Tongue (tissue), 2 donors: ENCODE data around the gene INPP1. TPM values are rescaled to one million over a fixed set of nuclear protein-coding genes. Genes with fewer than 3 reads are reported as not detected.
A peak's percentile ranks its signal among the peaks of the same experiment; 100 is the strongest.

Experiments used
- DNase-seq: peaks from one replicate; pipeline ENCODE4 v3.0.0-alpha.2; 2015
- total RNA-seq: library from RNA; depleted of rRNA; stranded (reverse); fragments of >200 nt; gene quantifications from one replicate; pipeline ENCODE4 v1.2.3, GENCODE V29; 2014

Gene INPP1
- total RNA-seq, 1 donor from 2014 or later, result 16.7 TPM

DNA sequence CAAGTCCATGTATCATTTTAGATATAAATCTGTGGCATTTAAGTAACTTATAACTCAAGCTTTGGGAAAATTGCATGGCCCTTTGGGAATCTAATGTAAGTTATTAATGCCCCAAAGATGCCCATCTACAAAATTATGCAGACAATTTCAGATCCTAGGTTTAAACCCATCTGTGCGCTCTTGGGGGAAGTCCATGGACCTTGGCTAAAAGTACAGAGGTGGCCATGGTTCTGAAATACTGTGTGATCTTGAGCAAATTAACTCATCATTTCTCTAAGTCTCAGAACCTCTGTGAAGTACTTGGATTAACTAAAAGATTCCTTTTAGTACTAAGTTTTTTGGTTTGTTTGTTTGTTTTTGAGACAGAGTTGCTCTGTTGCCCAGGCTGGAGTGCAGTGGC lies 19.5 kb downstream of the INPP1 start:
- DNase-seq, result no peak

DNA sequence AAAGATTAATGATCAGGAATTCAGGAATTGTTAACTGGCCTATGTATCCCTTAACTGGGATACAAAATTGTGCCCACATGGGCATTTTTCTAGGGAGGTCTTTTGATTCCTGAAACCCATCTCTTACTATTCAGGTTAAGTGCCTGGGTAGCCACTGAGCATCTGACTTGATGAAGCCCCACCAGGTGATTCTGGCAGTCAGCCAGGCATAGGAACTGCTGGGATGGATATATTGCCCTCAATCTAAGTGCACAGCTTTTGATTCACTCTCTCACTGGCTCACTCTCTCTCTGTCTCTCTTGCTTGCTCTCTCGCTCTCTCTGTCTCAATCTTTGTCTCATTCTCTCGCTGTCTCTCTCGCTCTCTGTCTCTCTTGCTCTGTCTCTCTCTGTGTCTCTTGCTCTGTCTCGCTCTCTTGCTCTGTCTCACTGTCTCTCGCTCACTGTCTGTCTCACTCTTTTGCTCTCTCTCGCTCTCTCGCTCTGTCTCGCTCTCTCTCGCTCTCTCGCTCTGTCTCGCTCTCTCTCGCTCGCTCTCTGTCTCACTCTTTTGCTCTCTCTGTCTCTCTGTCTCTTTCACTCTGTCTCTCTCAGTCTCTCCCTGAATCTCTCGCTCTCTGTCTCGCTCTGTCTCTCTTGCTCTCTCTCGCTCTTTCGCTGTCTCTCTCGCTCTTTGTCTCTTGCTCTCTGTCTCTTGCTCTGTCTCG lies 22.3 kb downstream of the INPP1 start:
- DNase-seq, result no peak

DNA sequence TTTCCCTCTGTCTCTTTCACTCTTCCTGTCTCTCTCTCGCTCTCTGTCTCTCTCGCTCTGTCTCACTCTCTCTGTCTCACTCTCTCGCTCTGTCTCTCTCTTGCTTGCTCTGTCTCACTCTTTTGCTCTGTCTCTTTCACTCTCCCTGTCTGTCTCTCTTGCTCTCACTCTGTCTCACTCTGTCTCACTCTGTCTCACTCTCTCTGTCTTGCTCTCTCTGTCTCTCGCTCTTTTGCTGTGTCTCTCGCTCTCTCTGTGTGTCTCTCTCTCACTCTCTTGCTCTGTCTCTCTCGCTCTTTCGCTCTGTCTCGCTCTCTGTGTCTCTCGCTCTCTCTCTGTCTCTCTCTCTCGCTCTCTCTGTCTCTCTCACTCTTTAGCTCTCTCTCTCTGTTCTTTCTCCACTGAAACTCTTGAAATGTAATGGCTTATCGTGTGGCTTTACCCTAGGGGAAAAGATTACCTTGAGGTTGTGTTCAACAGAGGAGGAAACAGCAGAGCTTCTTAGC lies 22.9 kb downstream of the INPP1 start:
- no peak for DNase-seq

DNA sequence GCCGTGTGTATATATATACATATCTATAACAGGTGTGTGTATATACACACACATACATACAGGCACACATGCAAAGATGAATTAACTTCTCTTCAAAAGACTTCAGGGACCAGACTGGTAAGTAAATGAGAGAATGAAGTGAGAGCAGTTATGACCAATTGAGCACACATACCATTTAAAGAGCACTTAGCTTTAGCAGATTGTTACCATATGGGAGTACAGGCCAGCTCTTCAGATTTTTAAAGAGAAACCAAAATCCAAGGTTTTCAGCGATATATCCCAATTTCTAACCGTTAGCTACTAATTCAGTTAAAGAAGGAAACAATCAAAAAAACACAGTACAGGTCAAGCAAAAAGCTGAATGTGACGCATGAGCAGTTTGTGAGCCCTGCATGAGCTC lies 23.7 kb downstream of the INPP1 start:
- no peak for DNase-seq

DNA sequence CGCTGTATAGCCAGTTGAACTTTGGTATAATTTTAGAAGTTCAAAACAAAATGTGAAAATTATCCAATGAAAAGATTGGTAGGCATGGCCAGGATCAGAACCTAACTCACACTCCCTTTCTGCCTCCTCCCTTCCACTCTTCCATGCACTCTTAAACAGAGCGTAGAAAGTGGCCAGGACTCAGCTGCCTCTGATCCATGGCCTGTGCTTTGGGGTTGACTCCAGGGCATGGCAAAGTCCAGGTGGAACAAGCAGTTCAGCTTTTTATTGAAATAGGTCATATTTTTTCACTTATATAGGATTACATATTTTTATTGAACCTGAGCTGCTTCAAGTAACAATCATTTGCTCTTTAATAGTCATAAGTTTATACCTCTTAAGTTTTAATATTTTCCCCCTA lies 26.2 kb downstream of the INPP1 start:
- no peak for DNase-seq

DNA sequence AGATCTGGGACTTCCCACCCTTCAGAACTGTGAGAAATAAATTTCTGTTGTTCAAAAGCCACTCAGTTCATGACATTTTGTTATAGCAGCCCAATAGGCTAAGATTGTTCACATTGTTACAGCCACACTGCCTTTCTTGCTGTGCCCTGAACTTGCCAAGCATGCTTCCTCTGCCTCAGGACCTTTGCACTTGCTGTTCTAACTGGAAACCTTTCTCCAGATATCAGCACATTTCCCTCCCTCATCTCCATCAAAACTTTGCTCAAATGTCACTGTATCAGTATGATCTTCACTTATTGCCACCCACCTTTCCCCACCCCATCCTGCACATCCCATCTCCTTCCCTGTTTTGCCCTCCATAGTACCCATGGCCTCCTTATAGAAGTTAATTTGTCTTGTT lies 32.7 kb downstream of the INPP1 start:
- no peak for DNase-seq

DNA sequence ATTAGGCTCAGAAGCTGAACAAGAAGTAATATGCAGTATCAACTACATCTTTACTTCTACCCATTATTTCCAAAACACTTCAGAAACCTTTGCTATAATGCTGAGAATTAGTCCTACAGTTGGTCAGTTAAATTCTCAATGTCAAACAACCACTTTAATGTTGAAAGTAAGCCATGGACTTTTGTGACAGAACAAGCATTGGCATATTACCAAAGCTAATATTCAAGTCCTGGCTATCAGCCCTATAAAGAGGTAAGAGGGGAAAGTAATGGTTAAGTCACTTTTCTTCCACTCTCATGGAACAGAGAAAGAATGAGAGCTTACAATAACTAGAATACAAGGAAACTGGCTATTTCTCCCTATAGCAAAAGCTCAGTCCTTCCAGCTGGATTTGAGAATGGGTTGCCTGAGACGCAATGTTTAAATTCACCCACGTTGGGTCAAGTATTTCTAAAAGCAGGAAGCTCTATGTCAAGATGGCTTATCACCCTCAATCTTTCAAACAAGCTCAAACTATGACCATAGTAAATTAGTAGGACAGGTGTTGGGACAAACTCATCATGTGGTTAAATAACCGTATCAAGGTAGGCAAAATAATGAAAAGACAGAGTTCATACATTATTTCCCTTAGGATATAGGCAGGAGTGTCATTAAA lies 33.3 kb downstream of the INPP1 start:
- DNase-seq, result no peak

DNA sequence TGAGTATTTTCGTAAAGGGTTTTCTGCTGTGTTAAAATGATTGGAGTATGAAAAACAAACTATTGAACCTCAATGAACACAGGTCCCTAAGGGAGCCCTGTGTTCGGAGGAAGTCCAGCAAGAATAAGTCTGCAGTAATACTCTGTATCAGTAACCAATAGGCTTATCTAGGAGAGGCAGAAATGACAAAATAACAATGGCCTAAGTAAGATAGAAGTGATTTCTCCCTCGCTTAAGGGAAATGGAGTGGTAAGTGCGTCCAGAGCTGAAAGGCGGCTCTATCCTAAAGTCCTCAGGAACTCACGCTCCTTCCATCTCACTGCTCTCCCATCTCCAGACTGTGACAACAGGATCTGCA lies 35.5 kb downstream of the INPP1 start:
- DNase-seq, result no peak

DNA sequence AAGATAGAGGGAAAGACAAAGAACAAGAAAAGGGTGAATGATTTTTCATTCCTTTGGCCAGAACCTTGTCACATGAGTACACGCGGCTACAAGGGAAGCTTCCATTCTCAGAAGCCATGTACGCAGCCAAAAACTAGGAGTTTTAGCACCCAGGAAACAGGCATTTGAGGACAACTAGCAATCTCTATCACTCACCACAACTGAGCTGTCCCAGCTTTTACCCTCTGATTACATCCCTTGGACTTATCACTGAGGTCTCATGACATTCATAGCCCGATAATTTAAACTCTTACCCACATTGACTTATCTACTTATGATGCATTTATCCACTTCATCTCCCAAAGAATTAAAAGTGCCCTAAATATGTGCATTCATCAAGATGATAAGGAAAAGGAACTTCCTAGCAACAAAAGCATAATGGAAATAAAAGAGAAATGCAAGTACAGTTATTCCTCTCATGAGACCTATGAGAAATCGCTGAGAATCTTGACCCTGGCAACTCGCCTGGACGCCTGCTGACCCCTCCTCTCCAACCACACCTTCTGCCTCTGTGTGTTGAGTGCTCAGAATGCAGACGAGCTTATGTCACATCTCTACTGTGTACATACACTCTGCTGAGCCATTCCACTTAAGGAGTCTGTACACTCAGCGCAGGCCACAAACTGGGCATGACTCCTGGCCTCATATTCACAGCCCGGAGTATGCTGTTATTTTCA lies 36.0 kb downstream of the INPP1 start:
- peak; percentile 18 for DNase-seq

DNA sequence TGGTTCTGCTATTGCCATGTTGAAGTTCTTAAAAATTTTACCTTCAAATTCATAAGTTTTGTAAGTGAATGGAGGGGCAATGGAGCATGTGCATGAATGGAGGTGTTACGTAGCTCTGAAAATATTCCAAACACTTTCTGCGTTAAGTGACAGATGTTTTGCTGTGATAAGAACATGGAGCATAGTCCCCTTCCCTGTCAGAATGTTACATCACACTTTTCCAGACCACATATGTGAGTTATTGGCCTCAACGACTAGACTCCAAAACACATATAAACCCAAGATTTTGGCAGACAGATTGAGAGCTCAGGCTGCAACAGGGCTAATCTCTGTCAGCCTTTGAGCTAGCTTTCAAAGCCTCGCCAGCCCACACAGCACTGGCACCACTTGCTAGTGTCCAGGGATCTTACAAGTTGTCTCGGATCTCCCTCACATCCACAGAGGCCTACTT lies 37.6 kb downstream of the INPP1 start:
- no peak for DNase-seq

DNA sequence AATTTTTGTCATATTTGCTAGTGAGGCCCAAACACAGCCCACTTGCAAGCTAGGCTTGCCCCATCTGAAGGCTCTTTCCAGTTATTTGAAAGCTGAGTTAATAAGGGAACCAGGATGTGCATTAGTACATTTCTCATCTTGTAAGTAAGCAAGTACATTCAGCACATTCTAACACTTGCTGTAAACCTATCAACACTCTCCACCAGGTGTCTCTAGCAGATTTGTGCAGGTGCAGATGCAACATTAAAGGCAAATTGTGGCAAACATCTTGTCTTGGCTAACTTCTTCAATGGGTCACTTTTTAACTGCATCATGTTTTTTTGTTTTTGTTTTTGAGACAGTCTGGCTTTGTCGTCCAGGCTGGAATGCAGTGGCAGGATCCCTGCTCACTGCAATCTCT lies 39.5 kb downstream of the INPP1 start:
- peak; percentile 71 for DNase-seq

DNA sequence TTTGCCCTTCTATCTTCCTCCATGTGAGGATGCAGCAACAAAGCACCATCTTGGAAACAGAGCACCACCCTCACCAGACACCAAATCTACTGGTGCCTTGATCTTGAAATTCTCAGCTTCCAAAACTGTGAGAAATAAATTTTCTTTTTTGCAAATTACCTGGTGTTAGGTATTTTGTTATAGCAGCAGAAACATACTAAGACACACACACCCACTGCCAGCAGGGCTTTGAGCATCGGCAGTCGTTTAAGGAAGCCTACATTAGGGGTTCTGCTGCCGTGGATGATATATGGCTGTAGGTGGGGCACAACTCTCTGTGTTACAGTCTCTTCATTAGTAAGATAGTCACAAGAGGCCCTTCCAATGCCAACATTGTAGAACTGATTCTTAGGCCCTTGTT lies 44.0 kb downstream of the INPP1 start:
- no peak for DNase-seq

DNA sequence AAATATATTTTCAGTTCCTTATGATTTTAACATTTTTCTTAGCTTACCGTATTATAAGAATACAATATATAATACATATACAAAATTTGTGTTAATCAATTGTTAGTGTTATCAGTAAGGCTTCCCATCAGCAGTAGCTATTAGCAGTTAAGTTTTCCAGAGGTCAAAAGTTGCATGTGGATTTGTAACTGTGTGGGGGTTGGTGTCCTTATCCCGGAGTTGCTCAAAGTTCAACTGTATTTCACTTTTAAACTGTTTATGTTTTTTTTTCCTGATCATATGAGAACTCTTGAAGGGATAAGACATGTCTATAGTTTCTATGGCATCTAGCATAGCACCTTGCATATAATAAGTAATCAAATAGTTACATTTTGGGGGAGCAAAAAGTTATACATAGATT lies 52.9 kb downstream of the INPP1 start:
- DNase-seq, result no peak

DNA sequence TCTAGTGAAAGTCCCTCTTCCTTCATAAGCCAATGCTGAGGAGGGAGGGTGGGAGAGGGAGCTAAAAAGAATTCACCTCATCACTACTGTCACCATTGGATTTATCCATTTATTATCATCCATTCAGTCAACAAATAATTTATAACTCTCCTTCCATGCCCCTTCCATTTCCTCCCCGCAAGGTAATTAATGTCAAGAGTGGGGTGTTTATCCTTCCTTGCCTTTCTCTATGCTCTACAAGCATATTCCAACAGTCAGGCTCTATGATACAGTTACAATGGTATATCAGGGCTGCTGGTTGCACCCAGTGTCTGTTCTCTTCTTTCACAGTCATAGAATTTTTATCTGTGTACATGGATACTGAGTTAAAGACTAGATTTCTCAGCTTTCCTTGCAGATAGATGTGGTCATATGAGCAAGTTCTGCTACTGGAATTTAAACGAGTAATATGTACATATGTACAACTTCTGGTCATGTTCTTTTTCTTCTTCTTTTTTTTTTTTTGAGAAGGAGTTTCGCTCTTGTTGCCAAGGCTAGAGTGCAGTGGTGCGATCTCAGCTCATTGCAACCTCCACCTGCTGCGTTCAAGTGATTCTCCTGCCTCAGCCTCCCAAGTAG lies 59.7 kb downstream of the INPP1 start:
- no peak for DNase-seq

DNA sequence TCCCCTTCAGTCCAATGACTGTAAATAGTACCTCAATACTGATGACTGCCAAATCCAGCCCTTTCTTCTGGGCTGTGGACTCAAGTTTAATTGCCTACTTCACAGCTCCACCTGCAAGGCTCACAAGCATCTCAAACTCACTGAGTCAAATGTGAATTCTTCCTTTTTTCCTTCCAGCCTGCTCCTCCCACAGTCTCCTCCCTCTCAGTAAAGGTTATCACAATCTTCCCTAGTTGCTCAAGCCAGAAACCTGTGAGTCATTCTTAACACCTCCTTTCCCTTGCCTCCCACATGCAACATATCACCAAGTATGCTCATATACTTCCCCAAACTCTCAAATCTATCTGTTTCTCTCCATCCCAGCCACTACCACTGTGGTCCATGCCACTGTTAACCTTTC lies 61.1 kb downstream of the INPP1 start:
- no peak for DNase-seq

DNA sequence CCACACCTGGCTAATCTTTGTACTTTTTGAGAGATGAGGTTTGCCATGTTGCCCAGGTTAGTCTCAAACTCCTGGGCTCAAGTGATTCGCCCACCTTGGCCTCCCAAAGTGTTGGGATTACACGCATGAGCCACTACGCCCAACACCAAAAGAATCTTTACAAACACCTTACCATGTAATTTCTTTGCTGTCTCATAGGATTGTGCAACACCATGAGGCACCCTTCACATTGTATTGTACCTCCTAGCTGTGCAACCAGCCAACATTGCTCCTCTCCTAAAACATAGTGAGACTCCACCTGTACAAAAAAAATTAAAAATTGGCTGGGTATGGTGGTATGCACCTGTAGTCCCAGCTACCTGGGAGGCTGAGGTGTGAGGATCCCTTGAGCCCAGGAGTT lies 61.7 kb downstream of the INPP1 start:
- DNase-seq, result no peak

DNA sequence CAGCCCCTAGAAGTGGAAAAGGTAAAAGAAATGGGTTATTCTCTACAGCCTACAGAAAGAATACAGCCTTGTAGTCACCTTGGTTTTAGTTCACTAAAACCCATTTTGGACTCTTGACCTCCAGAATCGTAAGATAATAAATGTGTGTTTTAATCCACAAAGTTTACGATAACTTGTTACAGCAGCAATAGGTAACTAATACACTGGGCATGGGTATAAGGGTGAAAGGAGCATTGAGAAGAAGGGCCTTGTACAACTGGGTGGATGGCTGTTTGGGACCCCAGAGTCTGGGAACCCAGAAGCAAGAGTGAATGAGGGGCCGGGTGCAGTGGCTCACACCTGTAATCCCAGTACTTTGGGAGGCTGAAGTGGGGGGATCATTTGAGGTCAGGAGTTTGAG lies 62.6 kb downstream of the INPP1 start:
- DNase-seq, result no peak

DNA sequence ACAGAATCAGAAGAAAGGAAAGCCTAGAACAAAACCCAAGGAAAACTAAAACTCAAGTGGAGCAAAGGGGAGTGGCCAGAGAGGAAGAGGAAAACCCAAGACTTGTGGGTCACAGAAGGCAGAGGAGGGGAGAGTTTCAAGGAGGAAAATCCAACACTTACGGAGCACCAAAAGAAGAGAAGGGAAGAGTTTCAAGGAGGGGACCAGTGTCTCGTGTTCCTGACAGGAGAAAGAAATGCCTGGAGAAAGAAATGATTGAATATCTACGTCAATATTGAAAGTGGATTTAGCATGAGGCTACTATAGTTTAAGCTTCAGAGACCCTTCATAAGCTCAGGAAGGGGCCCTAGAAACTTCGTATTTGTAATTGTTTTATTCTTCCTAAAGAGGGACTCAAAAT lies 63.4 kb downstream of the INPP1 start:
- DNase-seq, result no peak

DNA sequence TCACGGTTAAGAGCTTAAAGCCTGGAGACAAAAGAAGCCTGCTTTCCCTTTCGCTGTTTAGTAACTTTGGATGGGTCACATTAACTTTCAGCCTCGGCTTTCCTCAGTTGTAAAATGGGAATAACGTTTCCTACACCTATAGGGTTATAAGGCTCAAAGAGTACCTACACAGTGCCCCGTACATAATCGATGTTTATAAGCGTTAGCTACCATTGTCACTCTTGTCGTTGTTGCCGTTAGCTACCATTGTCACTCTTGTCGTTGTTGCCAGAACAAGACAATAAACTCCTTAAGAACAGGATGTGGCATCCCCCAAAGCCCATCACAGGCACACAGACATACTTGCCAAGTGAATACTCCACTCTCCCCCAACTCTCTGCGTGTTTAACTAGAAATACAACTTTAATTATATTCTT lies 63.9 kb downstream of the INPP1 start:
- DNase-seq, result peak; percentile 18

DNA sequence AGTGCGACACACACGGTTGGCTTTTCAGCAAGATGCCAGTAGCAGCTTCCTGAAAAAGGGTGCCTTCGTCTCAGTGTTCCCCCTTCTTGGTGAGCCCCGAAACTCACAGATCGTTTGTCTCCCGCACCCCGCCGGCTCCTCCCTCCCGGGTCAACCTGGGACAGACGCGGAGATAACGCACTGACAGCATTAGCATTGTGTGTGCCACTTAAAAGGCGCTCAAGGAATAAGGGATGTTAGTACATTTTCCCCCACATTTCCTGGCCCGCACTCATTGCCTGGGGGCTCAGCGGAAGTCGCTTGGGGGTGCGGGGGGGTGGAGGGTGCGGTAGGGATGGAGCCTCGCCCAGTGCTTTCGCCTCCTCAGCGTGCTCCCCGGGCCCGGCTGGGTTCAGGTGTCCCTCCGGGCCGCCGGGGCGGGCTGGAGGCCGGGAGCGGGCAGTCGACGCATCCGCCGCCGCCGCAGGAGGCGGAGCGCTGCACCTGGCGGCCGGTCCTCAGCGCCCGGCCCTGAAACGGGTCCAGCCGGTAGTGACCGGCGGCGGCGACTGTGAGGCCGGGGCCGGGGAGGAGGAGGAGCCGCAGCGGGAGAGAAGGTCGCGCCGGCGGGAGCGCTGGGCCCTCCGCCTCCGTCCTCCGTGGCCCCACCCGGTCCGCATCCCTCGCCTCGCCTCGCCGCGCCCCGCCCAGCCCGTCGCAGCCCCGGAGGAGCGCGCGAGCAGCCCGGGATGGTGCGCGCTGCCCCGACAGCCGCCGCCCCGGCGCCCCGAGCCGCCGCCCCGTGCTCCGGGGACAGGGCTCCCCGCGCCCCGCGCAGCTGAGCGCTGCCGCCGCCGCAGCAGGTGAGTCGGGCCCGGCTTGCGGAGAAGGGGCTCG lies 64.5 kb downstream of the INPP1 start, which contains the start of gene MFSD6:
MFSD6 (plus strand) TSS at position 694 of the 876 bp plus-strand sequence. CDS start 27,675 bp downstream, outside the sequence.
- DNase-seq, result peak; percentile 48

DNA sequence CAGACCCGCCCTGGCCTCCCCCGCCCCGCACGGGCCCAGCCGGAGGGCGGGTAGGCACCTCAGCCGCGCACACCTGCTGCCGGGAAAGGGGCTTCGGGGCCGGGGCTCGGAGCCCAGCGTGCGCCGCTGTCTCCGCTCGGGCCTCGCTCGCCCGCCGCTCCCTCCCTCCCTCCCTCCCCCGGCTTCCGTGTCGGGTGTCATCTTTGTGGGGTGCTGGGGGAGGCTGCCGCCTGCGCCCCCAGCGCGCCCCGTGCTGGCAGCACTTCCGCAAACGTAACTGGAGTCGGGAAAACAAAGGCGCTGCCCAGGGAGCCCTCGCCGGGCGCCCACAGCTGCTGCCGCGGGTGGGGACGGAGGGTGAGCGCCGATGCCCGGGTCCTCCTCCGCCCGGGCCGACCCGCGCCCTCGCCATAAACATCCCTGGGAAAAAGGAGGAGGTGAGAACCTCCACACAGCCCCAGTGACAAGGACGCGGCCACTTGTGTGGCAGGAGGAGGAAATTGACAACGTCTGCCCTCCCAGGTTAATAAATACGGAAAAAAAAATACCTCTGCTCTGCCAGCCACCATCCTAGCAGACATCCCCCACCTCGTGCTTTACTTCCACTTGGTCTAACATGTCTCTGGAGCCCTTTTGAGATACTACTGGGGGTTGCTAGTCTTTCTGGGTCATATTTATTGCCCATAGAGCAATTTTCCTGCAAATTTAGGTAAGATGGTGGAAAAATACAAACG lies 65.3 kb downstream of the INPP1 start:
- peak; percentile 56 for DNase-seq
